GM19043 (cell line): ENCODE results near the gene DDX24.

Experiments used
- ATAC-seq: cut with Tn5 transposase; IDR thresholded peaks from one replicate; pipeline ENCODE4 v1.9.1; 2021; ENCODE audit warnings: low read depth; ENCODE audit not compliant: unreplicated experiment

The DDX24 gene, protein sequence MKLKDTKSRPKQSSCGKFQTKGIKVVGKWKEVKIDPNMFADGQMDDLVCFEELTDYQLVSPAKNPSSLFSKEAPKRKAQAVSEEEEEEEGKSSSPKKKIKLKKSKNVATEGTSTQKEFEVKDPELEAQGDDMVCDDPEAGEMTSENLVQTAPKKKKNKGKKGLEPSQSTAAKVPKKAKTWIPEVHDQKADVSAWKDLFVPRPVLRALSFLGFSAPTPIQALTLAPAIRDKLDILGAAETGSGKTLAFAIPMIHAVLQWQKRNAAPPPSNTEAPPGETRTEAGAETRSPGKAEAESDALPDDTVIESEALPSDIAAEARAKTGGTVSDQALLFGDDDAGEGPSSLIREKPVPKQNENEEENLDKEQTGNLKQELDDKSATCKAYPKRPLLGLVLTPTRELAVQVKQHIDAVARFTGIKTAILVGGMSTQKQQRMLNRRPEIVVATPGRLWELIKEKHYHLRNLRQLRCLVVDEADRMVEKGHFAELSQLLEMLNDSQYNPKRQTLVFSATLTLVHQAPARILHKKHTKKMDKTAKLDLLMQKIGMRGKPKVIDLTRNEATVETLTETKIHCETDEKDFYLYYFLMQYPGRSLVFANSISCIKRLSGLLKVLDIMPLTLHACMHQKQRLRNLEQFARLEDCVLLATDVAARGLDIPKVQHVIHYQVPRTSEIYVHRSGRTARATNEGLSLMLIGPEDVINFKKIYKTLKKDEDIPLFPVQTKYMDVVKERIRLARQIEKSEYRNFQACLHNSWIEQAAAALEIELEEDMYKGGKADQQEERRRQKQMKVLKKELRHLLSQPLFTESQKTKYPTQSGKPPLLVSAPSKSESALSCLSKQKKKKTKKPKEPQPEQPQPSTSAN

DNA sequence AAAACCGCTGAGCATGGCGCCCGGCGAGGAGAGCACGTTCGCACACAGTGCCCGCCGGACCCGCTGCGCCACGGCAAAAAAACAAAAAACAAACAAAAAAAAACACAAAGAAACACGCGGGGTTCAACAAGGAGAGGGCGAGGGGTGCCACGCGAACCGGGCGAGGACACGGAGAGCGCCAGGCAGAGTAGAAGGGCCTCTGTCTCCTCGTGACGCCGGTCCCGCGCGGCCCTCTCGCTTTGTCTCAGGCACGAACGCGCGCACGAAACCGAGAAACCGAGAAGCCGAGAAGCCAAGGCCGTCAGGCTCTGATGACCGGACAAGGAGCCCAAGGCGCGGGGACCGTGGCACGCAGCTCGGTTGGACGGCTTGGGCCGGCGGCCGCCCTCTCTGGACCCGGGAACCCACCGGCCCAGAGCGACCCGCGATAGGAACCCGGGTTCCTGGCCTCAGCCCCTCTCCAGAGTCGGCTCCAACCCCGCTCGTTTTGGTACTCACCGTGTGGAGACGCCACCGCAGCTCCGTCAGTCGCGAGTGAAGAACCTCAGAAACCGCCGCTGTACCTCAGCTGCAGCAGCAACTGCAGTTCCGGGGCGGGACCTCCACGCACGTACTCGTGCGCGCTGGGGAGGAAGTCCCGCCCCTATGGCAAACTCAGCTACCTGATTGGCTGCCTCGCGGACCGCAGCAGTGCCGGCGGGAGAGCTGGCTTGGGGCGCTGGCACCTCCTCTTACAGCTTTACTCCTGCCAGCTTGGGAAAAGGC is at the start of gene DDX24, which contains the start of gene IFI27L1:
Gene DDX24, minus strand, starts transcription at position 582 of the 765 bp plus-strand sequence. CDS start 1,460 bp downstream, outside the sequence.
Gene IFI27L1, plus strand, starts transcription at position 690 of the 765 bp plus-strand sequence. CDS start 15,628 bp downstream, outside the sequence.
- ATAC-seq: peak; percentile 98

DNA sequence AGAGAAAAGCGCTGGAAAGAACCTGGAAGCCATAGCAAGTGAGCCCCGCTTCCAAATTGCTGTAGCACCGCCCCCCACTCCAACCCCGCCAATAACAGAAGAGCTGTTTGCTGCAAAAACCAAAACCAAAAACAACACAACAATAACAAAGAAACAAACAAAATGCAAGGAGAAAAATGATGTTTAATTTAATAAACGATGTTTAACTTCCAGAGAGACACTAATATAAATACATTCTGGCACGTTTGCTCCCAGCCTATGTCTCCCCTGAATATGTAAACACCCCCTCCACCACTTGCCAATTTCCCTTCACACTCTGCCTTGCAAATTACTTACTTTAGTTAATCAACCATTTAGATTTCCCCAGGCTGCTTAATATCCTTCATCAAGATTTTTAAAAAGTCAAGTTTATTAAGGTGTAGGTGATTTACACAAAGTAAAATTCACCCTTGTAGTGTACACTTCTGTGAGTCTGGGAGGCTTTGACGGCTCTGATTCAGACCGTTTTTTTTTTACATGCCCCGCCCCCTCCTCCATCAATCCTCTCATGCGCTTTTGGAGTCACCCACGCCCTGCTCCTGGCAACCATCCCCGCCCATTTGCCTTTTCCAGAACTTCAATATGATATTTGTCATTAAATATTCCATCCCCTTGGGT is 48.9 kb upstream of the DDX24 start:
- ATAC-seq: no peak

DNA sequence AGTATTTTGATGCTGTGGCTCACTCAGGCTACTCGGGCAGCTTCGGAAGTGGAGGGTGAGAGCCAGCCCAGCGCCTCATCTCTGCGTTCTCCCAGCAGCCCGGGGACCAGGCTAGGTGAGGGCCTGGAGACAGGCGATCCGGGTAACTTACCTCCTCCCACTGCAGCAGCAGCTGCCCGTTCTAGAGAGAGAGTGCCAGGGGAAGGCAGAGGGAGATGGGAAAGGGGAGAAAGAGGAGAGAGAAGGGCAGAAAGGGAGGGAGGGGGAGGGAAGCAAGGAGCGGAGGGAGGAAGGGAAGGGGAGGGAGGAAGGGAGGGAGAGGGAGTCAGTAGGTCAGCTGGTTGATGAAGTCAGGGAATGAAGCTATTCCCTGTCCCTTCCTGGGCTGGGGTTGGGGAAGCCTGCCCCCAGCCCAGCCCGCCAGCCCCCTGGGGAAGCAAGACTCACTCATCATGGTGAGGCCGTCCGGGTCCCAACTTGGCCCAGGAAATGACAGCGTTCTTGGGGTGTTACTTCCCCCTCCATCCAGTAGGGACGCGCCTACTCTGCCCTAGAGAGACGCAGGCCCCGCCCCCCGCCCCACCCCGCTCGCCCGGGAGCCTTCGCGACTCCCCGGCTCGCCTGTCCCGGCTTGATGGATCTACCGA is 48.2 kb upstream of the DDX24 start, which contains the start of gene IFI27L2:
Gene IFI27L2, minus strand, starts transcription at position 494 of the 647 bp plus-strand sequence. Its CDS starts 40 bp downstream, at position 454.
- ATAC-seq: peak; percentile 81

DNA sequence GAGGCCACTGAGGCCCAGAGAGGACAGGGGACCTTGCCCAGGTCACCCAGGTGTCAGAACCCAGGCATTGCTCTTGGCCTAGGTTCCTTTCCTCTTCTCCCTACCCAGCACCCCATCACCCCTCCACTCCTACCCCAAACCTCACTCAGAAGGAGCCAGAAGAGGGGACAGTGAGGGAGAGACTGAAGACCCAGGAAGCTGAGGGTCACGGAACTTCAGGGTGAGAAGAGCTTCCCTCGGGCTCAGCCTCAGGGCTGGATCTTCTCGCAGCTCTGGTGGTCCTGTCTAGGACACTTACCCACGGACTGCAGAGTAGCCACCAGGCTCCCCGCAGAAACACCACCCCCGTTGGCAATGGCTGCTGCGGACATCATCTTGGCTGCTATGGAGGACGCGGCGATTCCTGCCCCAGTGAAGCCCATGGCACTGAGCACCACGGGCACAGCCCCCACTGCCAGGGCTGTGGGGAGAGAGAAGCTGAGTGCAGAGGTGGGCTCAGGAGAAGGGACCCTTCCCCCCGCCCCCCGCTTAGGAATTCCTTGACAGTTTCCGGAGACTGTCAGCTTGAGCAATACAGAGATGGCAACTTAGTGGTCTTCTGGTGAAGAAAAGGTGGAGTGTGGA is 47.3 kb upstream of the DDX24 start:
- no peak for ATAC-seq

DNA sequence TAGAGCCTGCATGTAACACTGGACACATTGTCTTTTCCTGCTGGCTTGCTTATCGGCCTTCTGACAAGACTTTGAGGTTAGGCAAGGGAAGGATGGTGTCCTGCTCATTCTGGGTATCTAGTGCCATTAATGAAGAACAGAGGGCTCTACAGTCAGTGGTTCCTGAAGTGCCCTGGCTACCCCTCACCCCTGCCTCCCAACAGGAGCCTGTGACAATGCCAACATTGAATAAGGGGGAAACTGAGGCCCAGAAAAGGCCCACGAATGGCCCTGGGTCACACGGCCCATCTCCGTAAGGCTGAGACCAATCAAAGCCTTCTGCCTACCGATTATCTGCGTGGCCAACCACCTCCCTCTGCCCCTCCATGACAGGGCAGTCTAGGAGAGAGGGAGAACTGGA is 46.3 kb upstream of the DDX24 start:
- no peak for ATAC-seq

DNA sequence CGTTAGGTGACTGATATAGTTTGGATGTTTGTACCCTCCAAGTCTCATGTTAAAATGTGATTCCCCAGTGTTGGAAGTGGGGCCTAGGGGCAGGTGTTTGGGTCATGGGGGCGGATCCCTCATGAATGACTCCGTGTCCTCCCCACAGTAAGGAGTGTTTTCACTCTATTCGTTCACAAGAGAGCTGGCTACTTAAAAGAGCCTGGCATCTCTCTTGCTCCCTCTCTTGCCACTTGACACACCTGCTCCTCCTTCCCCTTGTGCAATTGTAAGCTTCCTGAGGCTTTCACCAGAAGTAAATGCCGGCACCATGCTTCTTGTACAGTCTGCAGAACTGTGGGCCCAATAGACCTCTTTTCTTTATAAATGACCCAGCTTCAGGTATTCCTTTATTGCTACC is 45.8 kb upstream of the DDX24 start:
- no peak for ATAC-seq

DNA sequence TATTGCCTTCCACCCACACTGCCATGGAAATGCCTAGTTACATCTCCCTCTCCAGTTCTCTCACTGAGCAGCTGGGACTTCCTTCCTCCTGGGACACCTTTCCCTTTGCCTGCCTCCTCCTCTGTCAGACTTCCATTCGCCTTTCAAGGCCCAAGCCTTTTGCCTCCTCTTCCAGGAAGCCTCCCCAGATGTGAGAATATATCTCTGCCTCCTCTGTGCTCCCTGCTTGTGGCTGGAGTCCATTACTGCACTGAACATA is 45.3 kb upstream of the DDX24 start:
- no peak for ATAC-seq

DNA sequence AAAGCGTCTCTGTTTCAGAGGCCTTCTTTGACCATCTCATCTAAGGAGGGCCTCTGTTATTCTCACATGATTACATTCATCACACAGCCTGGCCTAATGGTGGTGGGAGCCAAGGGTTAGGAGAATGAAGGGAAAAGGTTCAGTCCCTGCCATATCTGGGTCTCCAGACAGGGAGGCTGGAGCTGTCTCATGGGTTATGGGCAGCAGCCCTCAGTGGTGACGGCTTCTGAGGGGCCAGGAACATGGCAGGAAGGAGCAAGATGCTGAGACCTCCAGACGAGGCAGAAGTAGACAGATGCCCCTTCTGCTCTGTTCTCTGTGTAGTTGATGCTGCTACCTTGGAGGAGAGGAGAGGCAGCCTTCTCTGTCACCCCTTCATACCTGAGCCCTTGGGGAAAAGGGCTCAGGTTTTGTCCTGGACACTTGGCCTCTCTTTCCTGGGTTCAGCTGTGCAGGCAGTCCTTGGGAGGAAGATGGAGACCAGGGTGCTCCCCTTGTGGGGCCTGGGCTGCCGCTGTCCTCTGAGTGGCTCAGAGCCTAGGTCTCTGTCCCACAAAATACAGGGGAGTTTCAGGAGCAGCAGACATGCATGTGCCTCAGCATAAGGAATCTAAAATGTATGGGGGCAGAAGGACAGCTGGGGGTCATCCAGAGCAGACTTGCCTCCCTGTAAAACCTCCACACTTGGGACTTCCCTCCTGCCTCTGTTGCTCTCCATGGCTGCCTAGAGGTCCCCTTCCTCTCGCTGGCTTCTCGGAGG is 44.8 kb upstream of the DDX24 start:
- ATAC-seq: no peak

DNA sequence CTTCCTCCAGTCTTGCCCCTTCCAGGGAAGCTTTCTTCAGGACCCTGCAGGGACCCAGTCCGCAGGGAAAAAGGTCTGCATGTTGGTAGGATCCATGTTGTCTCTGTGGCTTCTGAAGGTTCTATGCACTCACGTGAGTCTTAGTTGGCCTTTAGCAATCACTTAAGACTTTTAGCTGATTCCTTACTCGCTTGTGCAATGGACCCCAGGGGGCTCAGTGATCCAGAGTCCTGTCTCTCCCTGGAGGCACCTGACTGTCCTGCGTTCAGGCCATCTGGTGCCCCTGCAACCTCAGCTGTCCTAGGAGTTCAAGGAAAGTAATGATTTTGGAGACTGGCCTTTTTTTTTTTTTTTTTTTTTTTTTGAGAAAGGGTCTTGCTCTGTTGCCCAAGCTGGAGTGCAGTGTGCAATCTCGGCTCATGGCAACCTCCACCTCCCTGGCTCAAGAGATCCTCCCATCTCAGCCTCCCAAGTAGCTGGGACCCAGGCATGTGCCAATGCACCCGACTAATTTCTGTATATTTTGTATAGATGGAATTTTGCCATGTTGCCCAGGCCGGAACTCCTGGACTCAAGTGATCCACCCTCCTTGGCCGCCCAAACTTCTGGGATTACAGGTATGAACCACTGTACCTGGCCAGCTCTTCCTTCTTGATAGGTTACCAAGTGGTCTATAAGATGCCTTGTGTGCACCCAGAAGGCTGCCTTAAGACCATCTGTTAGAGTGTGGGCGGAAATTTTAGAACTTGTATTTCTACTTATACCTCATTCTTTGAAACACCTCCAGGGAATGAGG is 43.8 kb upstream of the DDX24 start:
- ATAC-seq: no peak

DNA sequence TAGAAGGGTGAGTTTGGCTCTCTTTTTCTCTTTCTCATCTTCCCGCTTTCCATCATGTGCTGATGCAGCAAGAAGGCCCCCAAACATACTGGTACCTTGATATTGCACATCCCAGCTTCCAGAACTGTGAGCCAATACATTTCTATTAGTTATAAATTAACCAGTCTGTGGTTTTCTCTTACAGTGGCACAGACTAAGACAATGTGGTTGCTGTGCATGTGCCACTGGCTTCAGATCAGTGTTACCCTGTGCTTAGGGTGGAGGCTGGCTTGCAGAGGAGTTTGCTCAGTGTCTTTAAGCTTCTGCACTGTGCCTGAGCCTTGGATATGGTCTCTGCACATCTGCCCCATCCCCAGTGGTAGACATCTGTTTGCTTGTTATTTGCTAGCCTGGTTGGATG is 42.9 kb upstream of the DDX24 start:
- ATAC-seq: no peak

DNA sequence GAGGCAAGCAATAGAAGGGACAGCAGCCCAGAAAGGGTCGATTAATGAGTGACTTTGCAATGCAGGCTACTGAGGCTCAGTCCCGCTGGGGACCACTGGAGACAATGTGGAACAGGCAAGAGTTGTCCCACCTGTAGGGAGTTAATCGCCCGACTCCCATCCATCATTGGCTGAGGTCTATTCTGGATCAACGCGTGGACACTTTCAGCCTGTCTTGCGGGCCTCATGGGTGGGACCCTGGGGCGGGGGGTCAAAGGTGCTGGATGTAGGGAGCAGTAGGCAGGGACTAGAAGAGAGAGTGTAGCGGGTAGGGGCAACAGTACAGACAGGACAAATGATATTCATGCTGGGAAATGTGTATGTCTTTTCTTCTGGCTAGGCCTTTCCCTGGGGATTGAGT is 42.3 kb upstream of the DDX24 start:
- ATAC-seq: no peak

DNA sequence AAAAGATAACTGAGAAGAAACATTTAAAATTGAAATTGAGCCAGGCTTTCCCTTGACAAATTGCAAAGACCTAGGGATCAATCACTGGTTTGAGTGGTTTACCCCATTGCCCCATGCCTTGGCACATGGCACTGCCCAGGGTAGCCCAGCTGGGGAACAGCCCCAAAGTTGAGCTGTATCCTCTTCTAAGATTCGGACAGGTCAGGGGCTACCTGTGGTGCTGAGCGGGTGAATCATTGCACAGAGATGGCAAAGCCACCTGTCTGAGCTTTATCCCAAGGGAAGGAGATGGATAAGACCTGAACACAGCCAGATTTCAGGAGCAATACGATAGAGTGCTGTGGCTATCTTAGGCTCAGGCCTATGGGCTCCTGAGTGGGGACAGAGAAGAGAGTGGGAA is 41.4 kb upstream of the DDX24 start:
- ATAC-seq: no peak

DNA sequence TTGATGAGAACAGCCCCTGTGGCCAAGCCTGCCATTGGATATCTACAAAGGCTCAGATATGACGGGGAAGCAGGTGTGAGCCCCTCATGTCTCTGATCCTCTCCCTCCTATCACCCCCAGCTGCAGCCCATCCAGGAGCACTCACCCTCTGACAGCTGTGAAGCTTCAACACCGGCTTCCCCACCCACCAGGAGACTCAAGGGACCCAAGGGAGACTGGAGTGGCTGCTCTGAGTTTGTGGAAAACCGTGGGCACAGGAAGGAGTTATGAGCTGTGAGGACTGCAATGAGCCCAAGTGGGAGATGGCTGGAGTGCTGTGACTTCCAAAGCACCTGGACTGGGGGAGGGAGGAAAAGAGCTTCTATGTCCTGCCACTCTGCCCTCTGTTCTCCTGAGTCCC is 40.5 kb upstream of the DDX24 start:
- no peak for ATAC-seq

DNA sequence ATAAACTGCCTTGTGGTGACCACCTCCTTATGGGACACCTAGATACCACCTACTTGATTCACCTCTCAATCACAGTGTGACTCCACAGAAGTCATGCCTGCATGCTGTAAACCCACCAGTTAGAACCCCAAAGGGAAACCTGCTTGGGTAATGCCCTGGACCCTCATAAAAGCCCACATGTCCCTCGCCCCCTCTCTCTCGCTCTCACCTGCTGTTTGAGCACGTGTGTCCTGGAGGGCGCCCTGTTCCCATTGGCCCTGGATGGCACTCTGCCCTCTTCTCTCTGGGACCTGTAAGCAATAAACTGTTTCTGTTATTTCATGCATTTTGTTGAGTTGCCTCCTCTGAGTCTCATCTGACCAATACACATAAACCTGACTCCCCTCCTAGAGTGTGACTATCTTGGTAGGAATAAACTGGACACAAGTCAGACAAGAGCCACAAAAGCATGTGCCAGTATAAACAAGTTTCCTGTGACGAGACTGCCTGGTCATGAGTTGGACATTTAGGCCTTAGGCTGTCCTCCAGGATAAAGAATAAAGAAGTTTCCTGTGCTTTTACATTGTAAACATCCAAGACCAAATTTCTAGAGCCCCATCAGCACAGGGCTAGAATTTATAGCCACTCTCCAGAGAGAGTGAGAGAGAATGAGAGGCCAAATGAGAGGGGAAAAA is 39.8 kb upstream of the DDX24 start:
- no peak for ATAC-seq

DNA sequence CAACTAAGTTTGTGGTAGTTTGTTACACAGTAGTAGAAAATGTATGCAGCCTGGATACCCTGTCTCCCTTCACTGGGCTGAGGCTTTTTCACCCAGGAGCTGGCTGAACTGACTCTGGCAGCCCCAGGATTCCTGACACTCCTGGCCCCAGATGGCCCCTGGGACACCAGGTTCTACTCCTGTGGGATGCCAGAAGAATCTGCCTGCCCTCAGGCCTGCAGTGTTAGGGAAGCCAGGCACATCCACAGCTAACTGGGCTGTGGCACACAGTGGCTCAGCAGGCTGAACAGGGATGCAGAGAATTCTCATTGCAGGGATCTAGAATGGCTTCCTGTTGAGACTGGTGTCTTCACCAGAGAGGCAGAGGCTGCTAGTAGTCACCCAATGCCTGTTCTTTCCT is 38.1 kb upstream of the DDX24 start:
- no peak for ATAC-seq

DNA sequence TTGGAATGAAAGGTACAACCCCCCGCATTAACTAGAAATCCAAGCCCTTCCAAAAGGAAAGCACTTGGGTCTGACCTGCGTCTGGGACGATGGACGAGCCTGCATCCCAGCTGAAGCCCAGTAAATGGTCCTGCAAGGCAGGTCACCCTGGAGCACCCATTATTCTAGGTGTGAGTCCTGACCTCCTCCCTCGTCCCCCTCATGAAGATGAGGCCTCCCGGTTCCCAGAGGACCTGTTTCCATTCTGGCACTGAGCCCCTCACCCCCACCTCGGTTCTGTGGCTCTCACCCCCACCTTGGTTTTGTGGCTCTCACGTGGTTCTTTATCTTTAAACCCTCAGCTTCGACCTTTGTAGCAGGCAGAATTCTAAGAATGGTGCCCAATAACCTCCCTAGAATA is 36.9 kb upstream of the DDX24 start:
- ATAC-seq: no peak

DNA sequence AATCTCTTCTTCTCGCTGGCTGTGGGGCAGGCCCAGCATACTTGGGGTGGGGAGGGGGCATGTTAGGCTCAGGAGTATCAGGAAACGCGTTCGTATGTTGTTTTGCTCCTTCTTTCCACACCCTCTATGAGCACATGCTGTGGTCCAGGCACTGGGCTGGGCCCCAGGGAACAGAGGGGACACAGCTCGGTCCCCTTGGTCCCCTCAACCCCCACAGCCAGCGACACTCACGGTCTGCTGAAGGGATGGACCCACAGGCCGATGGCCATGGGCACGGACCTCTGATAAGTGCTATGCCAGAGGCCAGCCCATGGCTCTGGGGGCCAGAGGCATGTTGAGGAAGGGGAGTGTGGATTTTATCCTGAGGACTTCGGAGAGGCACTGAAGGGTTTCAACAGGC is 35.7 kb upstream of the DDX24 start:
- ATAC-seq: no peak

DNA sequence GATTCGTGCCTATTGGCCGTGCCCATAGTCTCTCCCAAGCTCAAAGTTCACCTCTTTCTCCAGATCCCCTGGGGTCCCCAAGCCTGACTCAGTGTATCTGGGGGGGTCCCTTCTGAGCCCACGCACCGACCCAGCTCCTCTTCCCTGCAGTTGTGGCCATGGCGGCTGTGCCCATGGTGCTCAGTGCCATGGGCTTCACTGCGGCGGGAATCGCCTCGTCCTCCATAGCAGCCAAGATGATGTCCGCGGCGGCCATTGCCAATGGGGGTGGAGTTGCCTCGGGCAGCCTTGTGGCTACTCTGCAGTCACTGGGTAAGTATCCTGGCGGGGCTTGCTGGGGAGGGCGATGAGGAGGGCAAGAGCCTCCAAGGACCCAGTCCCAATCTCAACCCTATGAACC is 34.6 kb upstream of the DDX24 start:
- no peak for ATAC-seq
